K562 (cell line): ENCODE data around the gene MED31. TPM values are rescaled to one million over a fixed set of nuclear protein-coding genes. Genes with fewer than 3 reads are reported as not detected.

Experiments used
- BCOR ChIP-seq: fragments of 450-650 bp; IDR thresholded peaks from 2 replicates; pipeline ENCODE4 v1.6.1; 2016
- CREM ChIP-seq: IDR thresholded peaks from 2 replicates; pipeline ENCODE4 v1.6.1; 2014; ENCODE audit warnings: antibody characterized with exemption, low read depth
- DNMT1 ChIP-seq: fragments of 450-650 bp; IDR thresholded peaks from 2 replicates; pipeline ENCODE4 v1.6.1; 2016; ENCODE audit warnings: antibody characterized with exemption, mild to moderate bottlenecking
- FIP1L1 ChIP-seq: fragments of 200-400 bp; formaldehyde crosslinking; IDR thresholded peaks from 2 replicates; pipeline ENCODE4 v1.6.1; 2018; ENCODE audit warnings: mild to moderate bottlenecking, low read depth, low read length; ENCODE audit not compliant: poor library complexity, severe bottlenecking
- HLTF ChIP-seq: fragments of 450-650 bp; IDR thresholded peaks from 2 replicates; pipeline ENCODE4 v1.6.1; 2016
- JUN ChIP-seq, 2 experiments: sonication (generic) in 1 of 2; formaldehyde crosslinking in 1 of 2; IDR thresholded peaks; 2 replicates each; pipeline versions ENCODE4 v1.6.1 to v1.8.0; 2012 to 2022; ENCODE audit warnings: borderline replicate concordance in 2 of 2, mild to moderate bottlenecking in 2 of 2, improper control_type of control experiment in 1 of 2, low read depth in 1 of 2, low read length in 1 of 2, missing genetic modification reagents in 1 of 2
- KAT2B ChIP-seq: IDR thresholded peaks from one replicate; pipeline ENCODE4 v1.6.1; 2012; ENCODE audit warnings: low read depth, mild to moderate bottlenecking, control low read depth, inconsistent platforms, low read length, moderate library complexity
- MTA2 ChIP-seq: fragments of 450-650 bp; IDR thresholded peaks from 2 replicates; pipeline ENCODE4 v1.6.1; 2016; ENCODE audit warnings: low read depth
- NFE2L1 ChIP-seq: fragments of 450-650 bp; IDR thresholded peaks from 2 replicates; pipeline ENCODE4 v1.6.1; 2016; ENCODE audit warnings: missing genetic modification characterization, low read depth, mild to moderate bottlenecking, missing compliant biosample characterization, moderate library complexity, borderline replicate concordance
- PHF20 ChIP-seq: fragments of 450-650 bp; IDR thresholded peaks from 2 replicates; pipeline ENCODE4 v1.6.1; 2018; ENCODE audit not compliant: partially characterized antibody
- PPARD ChIP-seq: fragments of 250-450 bp; sonication (Bioruptor Pico); IDR thresholded peaks from 2 replicates; pipeline ENCODE4 v1.8.0; 2022; ENCODE audit warnings: inconsistent platforms, mild to moderate bottlenecking, moderate library complexity
- RBFOX2 ChIP-seq: fragments of 200-400 bp; formaldehyde crosslinking; IDR thresholded peaks from 2 replicates; pipeline ENCODE4 v1.6.1; 2017; ENCODE audit warnings: low read depth, mild to moderate bottlenecking, low read length, moderate library complexity
- SIRT6 ChIP-seq: IDR thresholded peaks from one replicate; pipeline ENCODE4 v1.6.1; 2012; ENCODE audit warnings: low read depth, mild to moderate bottlenecking, control low read depth, inconsistent platforms, low read length, moderate library complexity
- TRIM24 ChIP-seq, 2 experiments: fragments of 450-650 bp; IDR thresholded peaks; 2 replicates each; pipeline ENCODE4 v1.6.1; 2016
- XRCC5 ChIP-seq: fragments of 200-400 bp; formaldehyde crosslinking; IDR thresholded peaks from 2 replicates; pipeline ENCODE4 v1.6.1; 2017; ENCODE audit warnings: low read depth, mild to moderate bottlenecking, low read length
- ZZZ3 ChIP-seq: fragments of 450-650 bp; IDR thresholded peaks from 2 replicates; pipeline ENCODE4 v1.6.1; 2016; ENCODE audit warnings: antibody characterized with exemption, mild to moderate bottlenecking, moderate library complexity
- polyA plus RNA-seq, 8 experiments: library from polyadenylated mRNA; depleted of rRNA in 4 of 8; stranded (reverse) in 5 of 8; unstranded in 3 of 8; fragments of >200 nt; fragmentation: Nextera tagmentation in 2 of 8; fragmentation: Illumina TruSeq in 1 of 8; extraction: Ambion mirVana in 2 of 8; extraction: Trizol in 1 of 8; gene quantifications; 2 replicates each; pipeline versions ENCODE4 v1.2.1 to v1.2.3, GENCODE V29; 2011 to 2014; ENCODE audit warnings: inconsistent platforms in 1 of 8, missing spikeins in 1 of 8
- total RNA-seq, 7 experiments: library from RNA; depleted of rRNA in 6 of 7; stranded (reverse); fragments of >200 nt in 6 of 7; fragmentation: Illumina TruSeq in 2 of 7; extraction: Trizol in 2 of 7; gene quantifications; 2 replicates each; pipeline versions ENCODE4 v1.2.1 to v1.2.3, GENCODE V29; 2011 to 2021; ENCODE audit warnings: low replicate concordance in 1 of 7
- TF ChIP-seq, protein P1 (sequence below), 3 experiments: fragments of 200-800 bp in 1 of 3; fragments of 250-450 bp in 1 of 3; fragments of 450-650 bp in 1 of 3; sonication (Bioruptor Pico) in 1 of 3; sonication (Bioruptor generic) in 1 of 3; formaldehyde crosslinking in 1 of 3; IDR thresholded peaks; 2 replicates each; pipeline versions ENCODE4 v1.6.1 to v1.8.0; 2016 to 2022; ENCODE audit warnings: mild to moderate bottlenecking in 2 of 3, missing genetic modification characterization in 2 of 3, missing compliant biosample characterization in 1 of 3, moderate library complexity in 1 of 3
- TF ChIP-seq, protein P2 (sequence below): fragments of 250-450 bp; sonication (Bioruptor Pico); IDR thresholded peaks from 2 replicates; pipeline ENCODE4 v1.5.0; 2021
- TF ChIP-seq, protein P3 (sequence below): sonication (generic); formaldehyde crosslinking; IDR thresholded peaks from 2 replicates; pipeline ENCODE4 v1.8.0; 2022; ENCODE audit warnings: missing genetic modification reagents, mild to moderate bottlenecking, moderate library complexity, borderline replicate concordance
- TF ChIP-seq, protein P4 (sequence below): sonication (generic); formaldehyde crosslinking; IDR thresholded peaks from 2 replicates; pipeline ENCODE4 v1.9.0; 2022; ENCODE audit warnings: mild to moderate bottlenecking, missing genetic modification reagents
- TF ChIP-seq, protein P5 (sequence below): sonication (generic); formaldehyde crosslinking; IDR thresholded peaks from 2 replicates; pipeline ENCODE4 v1.8.1; 2023; ENCODE audit warnings: mild to moderate bottlenecking, missing genetic modification reagents

MED31 gene
- total and polyA plus RNA-seq, 9 of the 15 experiments (the other 6 are each of a cell fraction or from before 2014, with no cell fraction given), result 6.4 to 39.9 (median 14.6) TPM

DNA sequence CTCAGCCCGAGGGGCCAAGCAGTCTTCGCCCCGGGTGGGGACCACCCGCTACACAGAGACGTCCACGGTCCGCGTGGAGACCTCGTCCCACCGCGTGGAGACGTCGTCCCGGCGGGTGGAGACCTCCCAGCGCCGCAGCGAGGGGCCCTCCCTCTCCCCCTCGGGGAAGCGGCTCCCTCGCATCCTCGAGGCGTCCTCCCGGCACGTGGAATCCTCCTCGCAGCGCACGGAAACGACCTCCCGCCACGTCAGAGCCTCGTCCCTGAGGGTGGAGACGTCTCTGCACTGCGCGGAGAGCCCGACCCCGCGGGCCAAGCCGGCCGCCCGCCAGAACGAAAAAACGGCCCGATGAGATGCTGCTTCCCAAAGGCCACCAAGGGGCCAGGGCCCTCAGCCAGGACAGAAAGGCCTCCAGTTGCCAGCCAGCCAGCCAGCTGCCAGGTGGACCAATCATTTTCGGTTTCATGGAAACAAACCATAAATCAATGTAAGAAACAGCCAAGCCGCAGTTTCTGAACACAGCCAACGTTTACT lies 581 bp upstream of the MED31 start (continued):
- TF ChIP-seq, protein P1, sequence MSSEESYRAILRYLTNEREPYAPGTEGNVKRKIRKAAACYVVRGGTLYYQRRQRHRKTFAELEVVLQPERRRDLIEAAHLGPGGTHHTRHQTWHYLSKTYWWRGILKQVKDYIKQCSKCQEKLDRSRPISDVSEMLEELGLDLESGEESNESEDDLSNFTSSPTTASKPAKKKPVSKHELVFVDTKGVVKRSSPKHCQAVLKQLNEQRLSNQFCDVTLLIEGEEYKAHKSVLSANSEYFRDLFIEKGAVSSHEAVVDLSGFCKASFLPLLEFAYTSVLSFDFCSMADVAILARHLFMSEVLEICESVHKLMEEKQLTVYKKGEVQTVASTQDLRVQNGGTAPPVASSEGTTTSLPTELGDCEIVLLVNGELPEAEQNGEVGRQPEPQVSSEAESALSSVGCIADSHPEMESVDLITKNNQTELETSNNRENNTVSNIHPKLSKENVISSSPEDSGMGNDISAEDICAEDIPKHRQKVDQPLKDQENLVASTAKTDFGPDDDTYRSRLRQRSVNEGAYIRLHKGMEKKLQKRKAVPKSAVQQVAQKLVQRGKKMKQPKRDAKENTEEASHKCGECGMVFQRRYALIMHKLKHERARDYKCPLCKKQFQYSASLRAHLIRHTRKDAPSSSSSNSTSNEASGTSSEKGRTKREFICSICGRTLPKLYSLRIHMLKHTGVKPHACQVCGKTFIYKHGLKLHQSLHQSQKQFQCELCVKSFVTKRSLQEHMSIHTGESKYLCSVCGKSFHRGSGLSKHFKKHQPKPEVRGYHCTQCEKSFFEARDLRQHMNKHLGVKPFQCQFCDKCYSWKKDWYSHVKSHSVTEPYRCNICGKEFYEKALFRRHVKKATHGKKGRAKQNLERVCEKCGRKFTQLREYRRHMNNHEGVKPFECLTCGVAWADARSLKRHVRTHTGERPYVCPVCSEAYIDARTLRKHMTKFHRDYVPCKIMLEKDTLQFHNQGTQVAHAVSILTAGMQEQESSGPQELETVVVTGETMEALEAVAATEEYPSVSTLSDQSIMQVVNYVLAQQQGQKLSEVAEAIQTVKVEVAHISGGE (CRISPR knock-in tag; IDR thresholded peaks at IDR 0.05), result no peak
- TF ChIP-seq ZZZ3 (no peak), CREM (no peak), JUN (IDR thresholded peaks at IDR 0.05; ENCODE audit: borderline replicate concordance, low read depth, low read length) (no peak), JUN (CRISPR knock-in tag; IDR thresholded peaks at IDR 0.05; ENCODE audit: borderline replicate concordance) (no peak), TRIM24 (IDR thresholded peaks at IDR 0.05) (no peak), KAT2B (no peak), SIRT6 (no peak), RBFOX2 (peak; percentile 64), XRCC5 (no peak), MTA2 (no peak), FIP1L1 (no peak), PHF20 (no peak), BCOR (no peak), HLTF (no peak), NFE2L1 (tag) (no peak), DNMT1 (no peak), PPARD (CRISPR knock-in tag) (no peak)
- TF ChIP-seq, protein P2, sequence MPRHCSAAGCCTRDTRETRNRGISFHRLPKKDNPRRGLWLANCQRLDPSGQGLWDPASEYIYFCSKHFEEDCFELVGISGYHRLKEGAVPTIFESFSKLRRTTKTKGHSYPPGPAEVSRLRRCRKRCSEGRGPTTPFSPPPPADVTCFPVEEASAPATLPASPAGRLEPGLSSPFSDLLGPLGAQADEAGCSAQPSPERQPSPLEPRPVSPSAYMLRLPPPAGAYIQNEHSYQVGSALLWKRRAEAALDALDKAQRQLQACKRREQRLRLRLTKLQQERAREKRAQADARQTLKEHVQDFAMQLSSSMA, result no peak
- TF ChIP-seq, protein P3, sequence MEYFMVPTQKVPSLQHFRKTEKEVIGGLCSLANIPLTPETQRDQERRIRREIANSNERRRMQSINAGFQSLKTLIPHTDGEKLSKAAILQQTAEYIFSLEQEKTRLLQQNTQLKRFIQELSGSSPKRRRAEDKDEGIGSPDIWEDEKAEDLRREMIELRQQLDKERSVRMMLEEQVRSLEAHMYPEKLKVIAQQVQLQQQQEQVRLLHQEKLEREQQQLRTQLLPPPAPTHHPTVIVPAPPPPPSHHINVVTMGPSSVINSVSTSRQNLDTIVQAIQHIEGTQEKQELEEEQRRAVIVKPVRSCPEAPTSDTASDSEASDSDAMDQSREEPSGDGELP (CRISPR knock-in tag), result no peak
- TF ChIP-seq, protein P4, sequence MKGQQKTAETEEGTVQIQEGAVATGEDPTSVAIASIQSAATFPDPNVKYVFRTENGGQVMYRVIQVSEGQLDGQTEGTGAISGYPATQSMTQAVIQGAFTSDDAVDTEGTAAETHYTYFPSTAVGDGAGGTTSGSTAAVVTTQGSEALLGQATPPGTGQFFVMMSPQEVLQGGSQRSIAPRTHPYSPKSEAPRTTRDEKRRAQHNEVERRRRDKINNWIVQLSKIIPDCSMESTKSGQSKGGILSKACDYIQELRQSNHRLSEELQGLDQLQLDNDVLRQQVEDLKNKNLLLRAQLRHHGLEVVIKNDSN (CRISPR knock-in tag), result no peak
- TF ChIP-seq, protein P5, sequence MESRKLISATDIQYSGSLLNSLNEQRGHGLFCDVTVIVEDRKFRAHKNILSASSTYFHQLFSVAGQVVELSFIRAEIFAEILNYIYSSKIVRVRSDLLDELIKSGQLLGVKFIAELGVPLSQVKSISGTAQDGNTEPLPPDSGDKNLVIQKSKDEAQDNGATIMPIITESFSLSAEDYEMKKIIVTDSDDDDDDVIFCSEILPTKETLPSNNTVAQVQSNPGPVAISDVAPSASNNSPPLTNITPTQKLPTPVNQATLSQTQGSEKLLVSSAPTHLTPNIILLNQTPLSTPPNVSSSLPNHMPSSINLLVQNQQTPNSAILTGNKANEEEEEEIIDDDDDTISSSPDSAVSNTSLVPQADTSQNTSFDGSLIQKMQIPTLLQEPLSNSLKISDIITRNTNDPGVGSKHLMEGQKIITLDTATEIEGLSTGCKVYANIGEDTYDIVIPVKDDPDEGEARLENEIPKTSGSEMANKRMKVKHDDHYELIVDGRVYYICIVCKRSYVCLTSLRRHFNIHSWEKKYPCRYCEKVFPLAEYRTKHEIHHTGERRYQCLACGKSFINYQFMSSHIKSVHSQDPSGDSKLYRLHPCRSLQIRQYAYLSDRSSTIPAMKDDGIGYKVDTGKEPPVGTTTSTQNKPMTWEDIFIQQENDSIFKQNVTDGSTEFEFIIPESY, result peak; percentile 85; the same call in 1 of the 2 replicates
